B cell (primary cell): ENCODE data around the gene TOGARAM2.

Experiments
- EZH2 ChIP-seq: IDR thresholded peaks from 2 replicates; pipeline ENCODE4 v1.6.1; 2012; ENCODE audit warnings: borderline replicate concordance, low read depth, mild to moderate bottlenecking, moderate library complexity, low read length; ENCODE audit not compliant: insufficient read depth, poor library complexity, severe bottlenecking
- TF ChIP-seq, protein P1 (sequence below): fragments of 200-600 bp; IDR thresholded peaks from one replicate; pipeline ENCODE4 v1.8.0; 2022; ENCODE audit warnings: antibody characterized with exemption, mild to moderate bottlenecking

DNA sequence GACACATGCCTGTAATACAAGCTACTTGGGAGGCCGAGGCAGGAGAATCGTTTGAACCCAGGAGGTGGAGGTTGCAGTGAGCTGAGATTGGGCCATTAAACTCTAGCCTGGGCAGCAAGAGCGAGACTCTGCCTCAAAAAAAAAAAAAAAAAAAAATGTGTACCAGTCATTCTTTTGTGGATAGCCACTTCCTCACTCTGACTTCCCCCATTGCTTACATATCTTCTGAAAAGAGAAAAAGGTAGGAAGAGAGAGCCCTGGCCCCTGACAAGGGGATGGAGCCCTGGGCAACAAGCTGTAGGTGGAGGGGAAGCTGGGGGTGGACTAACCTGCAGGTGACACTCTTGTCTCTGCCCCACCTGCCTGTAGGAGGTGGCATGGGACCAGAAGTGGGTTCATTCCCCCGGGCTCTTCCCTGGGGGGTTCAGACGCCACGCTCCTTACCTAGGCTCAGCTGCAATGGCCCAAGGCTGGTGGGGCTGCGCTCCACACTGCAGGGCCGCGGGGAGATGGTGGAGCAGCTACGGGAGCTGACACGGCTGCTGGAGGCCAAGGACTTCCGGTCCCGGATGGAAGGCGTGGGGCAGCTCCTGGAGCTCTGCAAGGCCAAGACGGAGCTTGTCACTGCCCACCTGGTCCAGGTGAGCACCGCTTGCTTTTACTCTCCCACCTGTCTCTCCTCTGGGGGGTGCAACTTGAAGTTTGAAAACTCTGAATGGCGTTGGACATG lies 54.1 kb downstream of the TOGARAM2 start:
- TF ChIP-seq, protein P1, sequence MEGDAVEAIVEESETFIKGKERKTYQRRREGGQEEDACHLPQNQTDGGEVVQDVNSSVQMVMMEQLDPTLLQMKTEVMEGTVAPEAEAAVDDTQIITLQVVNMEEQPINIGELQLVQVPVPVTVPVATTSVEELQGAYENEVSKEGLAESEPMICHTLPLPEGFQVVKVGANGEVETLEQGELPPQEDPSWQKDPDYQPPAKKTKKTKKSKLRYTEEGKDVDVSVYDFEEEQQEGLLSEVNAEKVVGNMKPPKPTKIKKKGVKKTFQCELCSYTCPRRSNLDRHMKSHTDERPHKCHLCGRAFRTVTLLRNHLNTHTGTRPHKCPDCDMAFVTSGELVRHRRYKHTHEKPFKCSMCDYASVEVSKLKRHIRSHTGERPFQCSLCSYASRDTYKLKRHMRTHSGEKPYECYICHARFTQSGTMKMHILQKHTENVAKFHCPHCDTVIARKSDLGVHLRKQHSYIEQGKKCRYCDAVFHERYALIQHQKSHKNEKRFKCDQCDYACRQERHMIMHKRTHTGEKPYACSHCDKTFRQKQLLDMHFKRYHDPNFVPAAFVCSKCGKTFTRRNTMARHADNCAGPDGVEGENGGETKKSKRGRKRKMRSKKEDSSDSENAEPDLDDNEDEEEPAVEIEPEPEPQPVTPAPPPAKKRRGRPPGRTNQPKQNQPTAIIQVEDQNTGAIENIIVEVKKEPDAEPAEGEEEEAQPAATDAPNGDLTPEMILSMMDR, result no peak
- TF ChIP-seq EZH2, result no peak
